IPS DF 6.9 (cell line): Measurements from ENCODE around the gene SPATA32.

Source experiments
- DNase-seq: peaks from one replicate; pipeline ENCODE4 v3.0.0-alpha.2; 2013; ENCODE audit warnings: low read depth, low spot score
- H3K27ac ChIP-seq: one replicate; pipeline ENCODE4 v1.5.1; 2013; ENCODE audit warnings: low read length, control low read depth
- H3K27me3 ChIP-seq: 2 replicates; pipeline ENCODE4 v1.6.1; 2013; ENCODE audit warnings: mild to moderate bottlenecking, low read length; ENCODE audit not compliant: control insufficient read depth, insufficient read depth
- H3K36me3 ChIP-seq: 2 replicates; pipeline ENCODE4 v1.6.1; 2013; ENCODE audit warnings: low read length; ENCODE audit not compliant: control insufficient read depth, insufficient read depth
- H3K4me1 ChIP-seq: 2 replicates; pipeline ENCODE4 v1.6.1; 2013; ENCODE audit warnings: low read length; ENCODE audit not compliant: control insufficient read depth, insufficient read depth
- H3K4me3 ChIP-seq: 2 replicates; pipeline ENCODE4 v1.5.1; 2013; ENCODE audit warnings: mild to moderate bottlenecking, low read length
- H3K9me3 ChIP-seq: 2 replicates; pipeline ENCODE4 v1.6.1; 2013; ENCODE audit warnings: low read length, inconsistent platforms; ENCODE audit not compliant: control insufficient read depth, insufficient read depth
- WGBS: extraction: QIAGEN DNeasy Blood & Tissue Kit; methylation state at CpG from one replicate; pipeline ENCODE4 v1.1.7; 2013; ENCODE audit warnings: mixed read lengths, missing lambda C conversion rate; ENCODE audit not compliant: insufficient read length, insufficient coverage; 5-methylcytosine and 5-hydroxymethylcytosine counted together

The SPATA32 gene

GRCh38 chr17:45246861-45247428 is 14.9 kb downstream of the SPATA32 start:
- Histone ChIP-seq H3K36me3 (no peaks in the 10 kb centered on the region), H3K27me3 (no peaks in the 10 kb centered on the region), H3K27ac (no peak overlapping the region), H3K4me1 (peaks cover 3% of the 10 kb centered on the region; the same call in 1 of the 2 replicates), H3K9me3 (no peaks in the 10 kb centered on the region), H3K4me3 (peak overlapping the region; percentile 75; the same call in 1 of the 2 replicates)
- no CpG with 5 or more reads among the region's 33 CpGs for WGBS
- no peak for DNase-seq

DNA sequence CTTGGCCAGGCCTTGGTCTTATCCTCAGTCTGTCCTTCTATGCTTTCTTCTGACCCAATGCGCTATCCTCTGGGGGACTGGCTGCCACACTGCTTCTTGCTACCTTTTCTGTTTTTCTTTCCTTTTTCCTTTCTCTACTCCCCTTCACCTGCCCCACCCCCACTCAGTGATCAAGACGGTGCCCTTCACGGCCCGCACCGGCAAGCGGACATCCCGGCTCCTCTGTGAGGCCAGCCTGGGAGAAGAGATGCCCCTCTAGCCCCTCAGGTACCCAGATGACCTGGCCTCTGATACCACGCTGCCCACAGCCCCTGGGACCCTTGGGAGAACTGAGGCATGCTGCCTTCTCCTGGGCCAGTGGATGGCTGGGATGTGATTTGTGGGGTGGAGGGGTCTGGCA is 15.6 kb downstream of the SPATA32 start:
- no peaks in the 10 kb centered on the region for H3K27me3 ChIP-seq
- peaks cover 3% of the 10 kb centered on the region; the same call in 1 of the 2 replicates for H3K4me1 ChIP-seq
- no CpG with 5 or more reads among the region's 8 CpGs for WGBS
- no peaks in the 10 kb centered on the region for H3K9me3 ChIP-seq
- no peak overlapping the region for H3K4me3 ChIP-seq
- H3K36me3 ChIP-seq = no peaks in the 10 kb centered on the region
- H3K27ac ChIP-seq = no peak overlapping the region
- DNase-seq = no peak

DNA sequence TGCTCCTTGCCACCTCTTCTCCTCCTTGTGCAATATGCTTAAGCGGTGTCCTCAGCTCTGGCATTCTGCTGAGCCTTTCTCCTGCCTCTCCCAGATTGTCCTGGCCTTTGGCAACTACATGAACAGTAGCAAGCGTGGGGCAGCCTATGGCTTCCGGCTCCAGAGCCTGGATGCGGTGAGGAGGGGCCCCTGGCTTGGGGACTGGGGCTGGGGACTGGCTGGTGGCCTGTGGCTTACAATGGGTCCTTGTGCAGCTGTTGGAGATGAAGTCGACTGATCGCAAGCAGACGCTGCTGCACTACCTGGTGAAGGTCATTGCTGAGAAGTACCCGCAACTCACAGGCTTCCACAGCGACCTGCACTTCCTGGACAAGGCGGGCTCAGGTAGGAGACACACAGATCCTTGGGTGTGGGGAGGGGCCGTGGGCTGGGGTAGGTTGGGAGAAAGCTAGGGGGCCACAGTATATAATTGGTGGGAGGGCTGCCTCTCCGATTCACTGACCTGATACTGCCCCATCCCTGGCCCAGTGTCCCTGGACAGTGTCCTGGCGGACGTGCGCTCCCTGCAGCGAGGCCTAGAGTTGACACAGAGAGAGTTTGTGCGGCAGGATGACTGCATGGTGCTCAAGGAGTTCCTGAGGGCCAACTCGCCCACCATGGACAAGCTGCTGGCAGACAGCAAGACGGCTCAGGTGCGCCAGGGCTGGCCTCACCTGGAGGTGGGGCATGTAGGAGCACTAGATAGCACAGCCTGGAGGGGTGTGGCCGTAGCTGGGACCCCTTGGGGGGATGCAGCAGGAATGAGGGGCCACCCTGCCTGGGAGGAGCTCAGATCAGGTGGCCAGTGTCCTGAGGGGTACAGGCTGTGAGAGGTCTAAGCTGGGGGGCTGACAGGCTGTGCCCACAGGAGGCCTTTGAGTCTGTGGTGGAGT is 16.9 kb downstream of the SPATA32 start:
- Histone ChIP-seq H3K4me3 (no peak overlapping the region), H3K27ac (no peak overlapping the region), H3K9me3 (no peaks in the 10 kb centered on the region), H3K4me1 (peaks cover 6% of the 10 kb centered on the region; the same call in 1 of the 2 replicates), H3K27me3 (no peaks in the 10 kb centered on the region), H3K36me3 (no peaks in the 10 kb centered on the region)
- no CpG with 5 or more reads among the region's 21 CpGs for WGBS
- no peak for DNase-seq

GRCh38 chr17:45243750-45244149 is 18.1 kb downstream of the SPATA32 start:
- Histone ChIP-seq H3K27ac (no peak overlapping the region), H3K27me3 (no peaks in the 10 kb centered on the region), H3K4me3 (no peak overlapping the region), H3K4me1 (peaks cover 5% of the 10 kb centered on the region; the same call in 1 of the 2 replicates), H3K9me3 (no peaks in the 10 kb centered on the region), H3K36me3 (no peaks in the 10 kb centered on the region)
- DNase-seq = no peak
- no CpG with 5 or more reads among the region's 18 CpGs for WGBS

GRCh38 chr17:45242029-45242414 is 19.9 kb downstream of the SPATA32 start:
- H3K36me3 ChIP-seq = no peaks in the 10 kb centered on the region
- 0 out of 2 replicates have a peak, but pooled peaks cover 5% of the 10 kb centered on the region for H3K4me1 ChIP-seq
- WGBS = no CpG with 5 or more reads among the region's 18 CpGs
- no peaks in the 10 kb centered on the region for H3K9me3 ChIP-seq
- no peaks in the 10 kb centered on the region for H3K27me3 ChIP-seq
- H3K27ac ChIP-seq = no peak overlapping the region
- H3K4me3 ChIP-seq = peak overlapping the region; percentile 41; the same call in 1 of the 2 replicates
- no peak for DNase-seq

- DNase-seq = no peak
- H3K9me3 ChIP-seq = no peaks in the 10 kb centered on the region
- H3K4me3 ChIP-seq = peak overlapping the region; percentile 41; the same call in 1 of the 2 replicates
- H3K27me3 ChIP-seq = no peaks in the 10 kb centered on the region
- 0 out of 2 replicates have a peak, but pooled peaks cover 5% of the 10 kb centered on the region for H3K4me1 ChIP-seq
- WGBS = no CpG with 5 or more reads among the region's 62 CpGs
- no peak overlapping the region for H3K27ac ChIP-seq
- H3K36me3 ChIP-seq = no peaks in the 10 kb centered on the region
Observed at GRCh38 chr17:45241328-45242028, 20.4 kb downstream of the SPATA32 start.

- no peak overlapping the region for H3K27ac ChIP-seq
- H3K4me1 ChIP-seq = peaks cover 7% of the 10 kb centered on the region
- H3K4me3 ChIP-seq = peak overlapping the region; percentile 41; the same call in 1 of the 2 replicates
- WGBS = no CpG with 5 or more reads among the region's 21 CpGs
- H3K27me3 ChIP-seq = no peaks in the 10 kb centered on the region
- no peaks in the 10 kb centered on the region for H3K9me3 ChIP-seq
- no peaks in the 10 kb centered on the region for H3K36me3 ChIP-seq
- no peak for DNase-seq
Observed at GRCh38 chr17:45240905-45241327, 21.0 kb downstream of the SPATA32 start.

DNA sequence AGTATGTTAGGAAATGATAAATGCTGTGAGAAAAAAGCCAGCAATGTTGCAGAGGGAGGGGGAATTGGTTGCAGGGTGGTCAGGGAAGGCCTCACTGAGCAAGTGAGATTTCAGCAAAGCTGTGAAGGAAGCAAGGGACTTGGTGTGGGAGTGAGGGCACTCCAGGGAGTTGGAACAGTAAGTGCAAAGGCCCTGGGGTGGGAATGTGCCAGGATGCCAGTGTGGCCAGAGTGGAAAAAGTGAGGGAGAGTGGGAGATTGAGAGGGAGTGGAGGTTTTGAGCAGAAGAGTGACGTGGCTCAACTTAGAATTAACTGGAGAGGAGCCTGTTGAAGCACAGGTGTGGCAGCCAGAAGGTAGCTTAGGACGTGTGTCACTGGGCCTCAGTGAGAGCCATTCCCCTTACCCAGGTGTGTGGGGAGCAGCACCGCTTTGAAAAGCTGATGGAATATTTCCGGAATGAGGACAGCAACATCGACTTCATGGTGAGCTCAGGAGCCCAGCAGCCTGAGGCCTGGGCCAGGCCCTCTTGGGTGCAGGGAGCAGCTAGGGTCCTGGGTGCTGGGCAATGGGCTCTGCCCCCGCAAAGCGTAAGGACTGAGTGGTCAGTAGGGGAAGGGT is 23.6 kb downstream of the SPATA32 start:
- Histone ChIP-seq H3K9me3 (no peaks in the 10 kb centered on the region), H3K4me1 (peaks cover 7% of the 10 kb centered on the region), H3K27me3 (no peaks in the 10 kb centered on the region), H3K36me3 (no peaks in the 10 kb centered on the region), H3K4me3 (no peak overlapping the region), H3K27ac (no peak overlapping the region)
- WGBS = no CpG with 5 or more reads among the region's 7 CpGs
- no peak for DNase-seq

DNA sequence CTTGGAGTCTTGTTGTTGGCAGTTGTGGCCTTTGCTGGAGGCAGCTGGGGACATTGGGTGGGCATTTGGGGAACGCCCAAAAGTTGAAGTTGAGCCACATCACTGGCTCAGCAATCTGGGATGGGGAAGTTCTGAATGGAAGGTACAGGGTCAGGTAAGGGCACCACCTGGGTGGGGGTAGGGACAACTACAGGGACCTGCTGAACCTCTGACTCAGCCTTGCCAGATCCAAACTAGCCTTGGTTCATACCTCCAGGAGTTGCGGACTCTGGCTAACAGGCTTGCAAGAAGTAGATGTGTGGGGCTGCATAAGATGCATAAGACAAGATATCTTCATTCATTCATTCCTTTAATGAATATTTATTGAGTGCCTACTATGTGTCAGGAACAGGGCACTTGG is 24.2 kb downstream of the SPATA32 start:
- no CpG with 5 or more reads among the region's 2 CpGs for whole genome bisulfite sequencing
- DNase-seq = no peak
- Histone ChIP-seq H3K4me3 (no peak overlapping the region), H3K36me3 (no peaks in the 10 kb centered on the region), H3K9me3 (no peaks in the 10 kb centered on the region), H3K27me3 (no peaks in the 10 kb centered on the region), H3K4me1 (peaks cover 7% of the 10 kb centered on the region), H3K27ac (no peak overlapping the region)

- Histone ChIP-seq H3K27ac (no peak overlapping the region), H3K27me3 (no peaks in the 10 kb centered on the region), H3K36me3 (no peaks in the 10 kb centered on the region), H3K4me3 (no peak overlapping the region), H3K4me1 (peaks cover 5% of the 10 kb centered on the region), H3K9me3 (no peaks in the 10 kb centered on the region)
- WGBS = no CpG with 5 or more reads among the region's 5 CpGs
- DNase-seq = no peak
Observed at GRCh38 chr17:45236282-45236606, 25.6 kb downstream of the SPATA32 start.
